ENCODE data around the gene DCAF7.

DNA sequence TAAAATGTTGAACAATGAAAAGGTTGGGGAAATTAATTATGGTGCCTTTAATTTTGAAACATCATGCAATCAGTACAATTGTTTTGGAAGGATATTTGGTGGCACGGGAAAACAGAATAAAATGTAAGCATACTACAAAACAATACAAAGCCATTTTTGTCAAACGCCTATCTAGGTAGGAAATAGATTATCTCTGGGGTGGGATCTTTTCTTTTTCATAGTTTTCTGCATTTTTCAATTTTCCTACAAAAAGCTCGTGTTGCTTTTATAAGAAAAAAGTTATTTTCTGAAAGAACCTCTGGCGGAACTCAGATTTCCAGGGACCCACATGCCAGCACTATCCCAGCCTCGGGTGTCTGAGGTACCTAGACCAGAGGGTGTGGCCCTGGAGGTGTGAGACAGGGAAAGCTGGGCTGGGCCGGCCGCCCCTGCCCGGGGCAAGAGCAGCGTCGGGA is 71.0 kb downstream of the DCAF7 start:
- TF ChIP-seq, protein P1, sequence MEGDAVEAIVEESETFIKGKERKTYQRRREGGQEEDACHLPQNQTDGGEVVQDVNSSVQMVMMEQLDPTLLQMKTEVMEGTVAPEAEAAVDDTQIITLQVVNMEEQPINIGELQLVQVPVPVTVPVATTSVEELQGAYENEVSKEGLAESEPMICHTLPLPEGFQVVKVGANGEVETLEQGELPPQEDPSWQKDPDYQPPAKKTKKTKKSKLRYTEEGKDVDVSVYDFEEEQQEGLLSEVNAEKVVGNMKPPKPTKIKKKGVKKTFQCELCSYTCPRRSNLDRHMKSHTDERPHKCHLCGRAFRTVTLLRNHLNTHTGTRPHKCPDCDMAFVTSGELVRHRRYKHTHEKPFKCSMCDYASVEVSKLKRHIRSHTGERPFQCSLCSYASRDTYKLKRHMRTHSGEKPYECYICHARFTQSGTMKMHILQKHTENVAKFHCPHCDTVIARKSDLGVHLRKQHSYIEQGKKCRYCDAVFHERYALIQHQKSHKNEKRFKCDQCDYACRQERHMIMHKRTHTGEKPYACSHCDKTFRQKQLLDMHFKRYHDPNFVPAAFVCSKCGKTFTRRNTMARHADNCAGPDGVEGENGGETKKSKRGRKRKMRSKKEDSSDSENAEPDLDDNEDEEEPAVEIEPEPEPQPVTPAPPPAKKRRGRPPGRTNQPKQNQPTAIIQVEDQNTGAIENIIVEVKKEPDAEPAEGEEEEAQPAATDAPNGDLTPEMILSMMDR (IDR thresholded peaks at IDR 0.05; ENCODE audit: low read depth, low read length, missing input control) = no peak
- no peak for TF ChIP-seq YY1 (IDR thresholded peaks at IDR 0.05)
- no peak for TF ChIP-seq TAF1 (conservative IDR thresholded peaks at IDR 0.05)
- no peak for TF ChIP-seq SP1 (IDR thresholded peaks at IDR 0.05)
- TF ChIP-seq, protein P2, sequence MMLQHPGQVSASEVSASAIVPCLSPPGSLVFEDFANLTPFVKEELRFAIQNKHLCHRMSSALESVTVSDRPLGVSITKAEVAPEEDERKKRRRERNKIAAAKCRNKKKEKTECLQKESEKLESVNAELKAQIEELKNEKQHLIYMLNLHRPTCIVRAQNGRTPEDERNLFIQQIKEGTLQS (IDR thresholded peaks at IDR 0.05) = no peak
- TF ChIP-seq, protein P3, sequence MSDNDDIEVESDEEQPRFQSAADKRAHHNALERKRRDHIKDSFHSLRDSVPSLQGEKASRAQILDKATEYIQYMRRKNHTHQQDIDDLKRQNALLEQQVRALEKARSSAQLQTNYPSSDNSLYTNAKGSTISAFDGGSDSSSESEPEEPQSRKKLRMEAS (IDR thresholded peaks at IDR 0.05) = no peak
- TF ChIP-seq, protein P4, sequence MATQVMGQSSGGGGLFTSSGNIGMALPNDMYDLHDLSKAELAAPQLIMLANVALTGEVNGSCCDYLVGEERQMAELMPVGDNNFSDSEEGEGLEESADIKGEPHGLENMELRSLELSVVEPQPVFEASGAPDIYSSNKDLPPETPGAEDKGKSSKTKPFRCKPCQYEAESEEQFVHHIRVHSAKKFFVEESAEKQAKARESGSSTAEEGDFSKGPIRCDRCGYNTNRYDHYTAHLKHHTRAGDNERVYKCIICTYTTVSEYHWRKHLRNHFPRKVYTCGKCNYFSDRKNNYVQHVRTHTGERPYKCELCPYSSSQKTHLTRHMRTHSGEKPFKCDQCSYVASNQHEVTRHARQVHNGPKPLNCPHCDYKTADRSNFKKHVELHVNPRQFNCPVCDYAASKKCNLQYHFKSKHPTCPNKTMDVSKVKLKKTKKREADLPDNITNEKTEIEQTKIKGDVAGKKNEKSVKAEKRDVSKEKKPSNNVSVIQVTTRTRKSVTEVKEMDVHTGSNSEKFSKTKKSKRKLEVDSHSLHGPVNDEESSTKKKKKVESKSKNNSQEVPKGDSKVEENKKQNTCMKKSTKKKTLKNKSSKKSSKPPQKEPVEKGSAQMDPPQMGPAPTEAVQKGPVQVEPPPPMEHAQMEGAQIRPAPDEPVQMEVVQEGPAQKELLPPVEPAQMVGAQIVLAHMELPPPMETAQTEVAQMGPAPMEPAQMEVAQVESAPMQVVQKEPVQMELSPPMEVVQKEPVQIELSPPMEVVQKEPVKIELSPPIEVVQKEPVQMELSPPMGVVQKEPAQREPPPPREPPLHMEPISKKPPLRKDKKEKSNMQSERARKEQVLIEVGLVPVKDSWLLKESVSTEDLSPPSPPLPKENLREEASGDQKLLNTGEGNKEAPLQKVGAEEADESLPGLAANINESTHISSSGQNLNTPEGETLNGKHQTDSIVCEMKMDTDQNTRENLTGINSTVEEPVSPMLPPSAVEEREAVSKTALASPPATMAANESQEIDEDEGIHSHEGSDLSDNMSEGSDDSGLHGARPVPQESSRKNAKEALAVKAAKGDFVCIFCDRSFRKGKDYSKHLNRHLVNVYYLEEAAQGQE (IDR thresholded peaks at IDR 0.05) = no peak
- no peak for TF ChIP-seq RXRA (IDR thresholded peaks at IDR 0.05)
- no peak for TF ChIP-seq RAD21 (IDR thresholded peaks at IDR 0.05)
